ENCODE data around the gene VDAC1.

VDAC1 gene

GRCh38 chr5:133928587-133929393, 76.0 kb downstream of the VDAC1 start:
- Histone ChIP-seq H3K36me3 (ENCODE audit: insufficient read depth) (no peaks in the 10 kb centered on the region), H3K79me2 (ENCODE audit: insufficient read depth, low read depth) (no peaks in the 10 kb centered on the region), H3K4me2 (no peak overlapping the region), H3K4me1 (ENCODE audit: low read depth, poor library complexity, severe bottlenecking) (peaks cover 4% of the 10 kb centered on the region), H2AFZ (ENCODE audit: low read depth) (no peak overlapping the region), H3K27ac (no peak overlapping the region), H3K9ac (no peak overlapping the region), H4K20me1 (ENCODE audit: insufficient read depth) (no peaks in the 10 kb centered on the region), H3K27me3 (ENCODE audit: insufficient read depth, low read depth) (no peaks in the 10 kb centered on the region), H3K4me3 (IDR thresholded peaks at IDR 0.05; ENCODE audit: insufficient read depth, low read depth, low read length) (no peak overlapping the region)
- TF ChIP-seq CTCF (conservative IDR thresholded peaks at IDR 0.05; ENCODE audit: low read depth, low read length): no peak

- Histone ChIP-seq H3K27me3 (ENCODE audit: insufficient read depth, low read depth) (no peaks in the 10 kb centered on the region), H3K79me2 (ENCODE audit: insufficient read depth, low read depth) (no peaks in the 10 kb centered on the region), H3K9ac (no peak overlapping the region), H3K4me3 (IDR thresholded peaks at IDR 0.05; ENCODE audit: insufficient read depth, low read depth, low read length) (no peak overlapping the region), H3K4me1 (ENCODE audit: low read depth, poor library complexity, severe bottlenecking) (peaks cover 4% of the 10 kb centered on the region), H4K20me1 (ENCODE audit: insufficient read depth) (no peaks in the 10 kb centered on the region), H3K27ac (no peak overlapping the region), H2AFZ (ENCODE audit: low read depth) (no peak overlapping the region), H3K36me3 (ENCODE audit: insufficient read depth) (no peaks in the 10 kb centered on the region), H3K4me2 (no peak overlapping the region)
- no peak for TF ChIP-seq CTCF (conservative IDR thresholded peaks at IDR 0.05; ENCODE audit: low read depth, low read length)
Measured at GRCh38 chr5:133927300-133928180, 77.2 kb downstream of the VDAC1 start.

- no peak for TF ChIP-seq CTCF (conservative IDR thresholded peaks at IDR 0.05; ENCODE audit: low read depth, low read length)
- Histone ChIP-seq H3K27ac (no peak overlapping the region), H3K4me2 (no peak overlapping the region), H3K79me2 (ENCODE audit: insufficient read depth, low read depth) (no peaks in the 10 kb centered on the region), H3K4me3 (IDR thresholded peaks at IDR 0.05; ENCODE audit: insufficient read depth, low read depth, low read length) (no peak overlapping the region), H3K36me3 (ENCODE audit: insufficient read depth) (no peaks in the 10 kb centered on the region), H3K4me1 (ENCODE audit: low read depth, poor library complexity, severe bottlenecking) (peaks cover 4% of the 10 kb centered on the region), H2AFZ (ENCODE audit: low read depth) (no peak overlapping the region), H3K9ac (no peak overlapping the region), H3K27me3 (ENCODE audit: insufficient read depth, low read depth) (no peaks in the 10 kb centered on the region), H4K20me1 (ENCODE audit: insufficient read depth) (no peaks in the 10 kb centered on the region)
Measured at GRCh38 chr5:133926489-133927299, 78.1 kb downstream of the VDAC1 start.

DNA sequence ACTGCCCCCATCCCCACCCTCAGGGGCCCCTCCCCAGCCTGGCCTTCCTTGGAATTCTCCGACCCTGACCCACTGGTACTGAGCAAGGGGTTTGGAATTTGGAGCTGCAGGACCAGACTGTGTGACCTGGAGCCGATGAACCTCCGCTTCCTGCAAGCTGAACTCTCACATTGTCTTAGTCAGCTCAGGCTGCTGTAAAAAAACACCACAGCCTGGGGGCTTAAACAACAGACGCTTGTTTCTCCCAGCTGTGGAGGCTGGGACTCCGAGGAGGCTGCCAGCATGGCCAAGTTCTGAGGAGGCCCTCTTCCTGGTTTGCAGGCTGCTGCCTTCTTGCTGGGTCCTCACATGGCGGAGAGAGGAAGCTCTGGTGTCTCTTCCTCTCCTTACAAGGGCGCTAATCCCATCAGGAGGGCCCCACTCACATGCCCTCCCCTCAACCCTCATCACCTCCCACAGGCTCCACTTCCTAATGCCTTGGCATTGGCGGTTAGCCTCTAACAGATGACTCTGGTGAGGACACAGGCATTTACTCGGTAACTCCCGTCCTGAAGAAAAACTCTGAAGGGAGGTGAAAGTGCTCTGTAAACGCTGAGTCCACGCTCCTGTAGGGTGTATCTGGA, 78.8 kb downstream of the VDAC1 start:
- H3K9ac ChIP-seq: no peak overlapping the region
- H2AFZ ChIP-seq (ENCODE audit: low read depth): no peak overlapping the region
- no peak overlapping the region for H3K27ac ChIP-seq
- H3K4me1 ChIP-seq (ENCODE audit: low read depth, poor library complexity, severe bottlenecking): peaks cover 4% of the 10 kb centered on the region
- TF ChIP-seq CTCF (conservative IDR thresholded peaks at IDR 0.05; ENCODE audit: low read depth, low read length): no peak
- H3K27me3 ChIP-seq (ENCODE audit: insufficient read depth, low read depth): no peaks in the 10 kb centered on the region
- H3K36me3 ChIP-seq (ENCODE audit: insufficient read depth): no peaks in the 10 kb centered on the region
- no peak overlapping the region for H3K4me3 ChIP-seq (IDR thresholded peaks at IDR 0.05; ENCODE audit: insufficient read depth, low read depth, low read length)
- no peaks in the 10 kb centered on the region for H3K79me2 ChIP-seq (ENCODE audit: insufficient read depth, low read depth)
- no peak overlapping the region for H3K4me2 ChIP-seq
- H4K20me1 ChIP-seq (ENCODE audit: insufficient read depth): no peaks in the 10 kb centered on the region

All from KMS-11 (cell line).